HG03571 (cell line): Measurements from ENCODE around the gene RBMS3.

Experiments
- ATAC-seq: cut with Tn5 transposase; IDR thresholded peaks from one replicate; pipeline ENCODE4 v1.9.1; 2021; ENCODE audit not compliant: unreplicated experiment

Gene RBMS3

GRCh38 chr3:29919571-29919970 is 638.7 kb downstream of the RBMS3 start:
- ATAC-seq: no peak

- no peak for ATAC-seq
These were observed 642.3 kb downstream of the RBMS3 start for GRCh38 chr3:29922992-29923746.

GRCh38 chr3:29924783-29925561 is 644.1 kb downstream of the RBMS3 start:
- no peak for ATAC-seq

- no peak for ATAC-seq
These were observed 645.5 kb downstream of the RBMS3 start for GRCh38 chr3:29926378-29926777.

- no peak for ATAC-seq
These were observed 651.9 kb downstream of the RBMS3 start for GRCh38 chr3:29932696-29933325.

GRCh38 chr3:29933802-29934490 is 653.1 kb downstream of the RBMS3 start:
- ATAC-seq: no peak

- ATAC-seq: no peak
These were observed 653.9 kb downstream of the RBMS3 start for GRCh38 chr3:29934751-29935150.

GRCh38 chr3:29936054-29936453 is 655.2 kb downstream of the RBMS3 start:
- peak; percentile 77 for ATAC-seq

GRCh38 chr3:29936766-29937165 is 655.9 kb downstream of the RBMS3 start:
- no peak for ATAC-seq

- ATAC-seq: no peak
These were observed 656.3 kb downstream of the RBMS3 start for GRCh38 chr3:29937185-29937584.

GRCh38 chr3:29940759-29941323 is 660.0 kb downstream of the RBMS3 start:
- no peak for ATAC-seq

- ATAC-seq: no peak
These were observed 661.4 kb downstream of the RBMS3 start for GRCh38 chr3:29942297-29942696.

- ATAC-seq: no peak
These were observed 668.3 kb downstream of the RBMS3 start for GRCh38 chr3:29949131-29949530.

GRCh38 chr3:29949940-29950616 is 669.2 kb downstream of the RBMS3 start:
- no peak for ATAC-seq

- ATAC-seq: no peak
These were observed 671.6 kb downstream of the RBMS3 start for GRCh38 chr3:29952431-29952830.

GRCh38 chr3:29955413-29955812 is 674.5 kb downstream of the RBMS3 start:
- ATAC-seq: no peak

- no peak for ATAC-seq
These were observed 677.9 kb downstream of the RBMS3 start for GRCh38 chr3:29958816-29959215.

- no peak for ATAC-seq
These were observed 691.0 kb downstream of the RBMS3 start for GRCh38 chr3:29971895-29972294.

- no peak for ATAC-seq
These were observed 691.6 kb downstream of the RBMS3 start for GRCh38 chr3:29972320-29972993.

GRCh38 chr3:29973763-29974162 is 692.9 kb downstream of the RBMS3 start:
- ATAC-seq: no peak
